ENCODE measurements around the gene SLC26A11. TPM values are rescaled to one million over a fixed set of nuclear protein-coding genes. Genes with fewer than 3 reads are reported as not detected.
"Not testable (repeated sequence)": the region's sequence is repeated elsewhere in the genome, so short reads cannot be mapped to it uniquely, and the experiment has no call there.

Gene SLC26A11
- polyA plus RNA-seq, 1 donor (not counting 4 experiments of a cell fraction or from before 2014, with no cell fraction given), result 2.2 TPM

GRCh38 chr17:80198144-80198661, 22.0 kb upstream of the SLC26A11 start:
- Histone ChIP-seq H3K36me3 (ENCODE audit: control insufficient read depth in 2 of 2, extremely low read depth in 1 of 2, insufficient read depth in 2 of 2, low read length in 2 of 2) (no peaks in the 10 kb centered on the region), H4K20me1 (ENCODE audit: control insufficient read depth, extremely low read depth, insufficient read depth, low read length) (no peaks in the 10 kb centered on the region), H2AFZ (ENCODE audit: control insufficient read depth, low read length) (no peak overlapping the region), H3K27ac (ENCODE audit: control insufficient read depth, insufficient read depth, low read length) (no peak overlapping the region), H3K4me2 (ENCODE audit: control insufficient read depth, extremely low read depth, insufficient read depth, low read depth, low read length) (no peak overlapping the region), H3K27me3 (ENCODE audit: control insufficient read depth, extremely low read depth, insufficient read depth, low read length) (no peaks in the 10 kb centered on the region), H3K9ac (ENCODE audit: control insufficient read depth, extremely low read depth, insufficient read depth, low read length) (no peak overlapping the region), H3K4me1 (ENCODE audit: control insufficient read depth, extremely low read depth, insufficient read depth, low read length) (no peaks in the 10 kb centered on the region), H3K79me2 (ENCODE audit: control insufficient read depth, insufficient read depth, low read length) (no peaks in the 10 kb centered on the region), H3K9me1 (ENCODE audit: control insufficient read depth, extremely low read depth, insufficient read depth, low read length) (no peaks in the 10 kb centered on the region), H3K4me3 (ENCODE audit: control insufficient read depth in 2 of 3, extremely low read depth in 1 of 3, insufficient read depth in 2 of 3, low read depth in 1 of 3, low read length in 3 of 3) (no peak overlapping the region), H3K9me3 (ENCODE audit: control insufficient read depth, low read depth, low read length) (no peaks in the 10 kb centered on the region)
- dilution Hi-C loops (cut with MboI; ENCODE audit: extremely low pct_ligation_motif_present, low sequenced_read_pairs), result no loop called here
- TF ChIP-seq EZH2 (IDR thresholded peaks at IDR 0.05; ENCODE audit: low read length) (no peak), CTCF (optimal IDR thresholded peaks at IDR 0.05 in 1 of 3, IDR thresholded peaks at IDR 0.05 in 1 of 3, conservative IDR thresholded peaks at IDR 0.05 in 1 of 3; ENCODE audit: extremely low read depth in 1 of 3, insufficient read depth in 2 of 3, low read length in 3 of 3) (no peak)
- FAIRE-seq, result no peak
- DNase-seq (ENCODE audit: low read depth, low spot score), result no peak

- H2AFZ ChIP-seq (ENCODE audit: control insufficient read depth, low read length); H3K9me1 ChIP-seq (ENCODE audit: control insufficient read depth, extremely low read depth, insufficient read depth, low read length); H3K27ac ChIP-seq (ENCODE audit: control insufficient read depth, insufficient read depth, low read length); FAIRE-seq; H3K9ac ChIP-seq (ENCODE audit: control insufficient read depth, extremely low read depth, insufficient read depth, low read length); H3K36me3 ChIP-seq (ENCODE audit: control insufficient read depth in 2 of 2, extremely low read depth in 1 of 2, insufficient read depth in 2 of 2, low read length in 2 of 2); H3K4me1 ChIP-seq (ENCODE audit: control insufficient read depth, extremely low read depth, insufficient read depth, low read length); H4K20me1 ChIP-seq (ENCODE audit: control insufficient read depth, extremely low read depth, insufficient read depth, low read length); dilution Hi-C loops (cut with MboI; ENCODE audit: extremely low pct_ligation_motif_present, low sequenced_read_pairs); H3K79me2 ChIP-seq (ENCODE audit: control insufficient read depth, insufficient read depth, low read length); H3K4me3 ChIP-seq (ENCODE audit: control insufficient read depth in 2 of 3, extremely low read depth in 1 of 3, insufficient read depth in 2 of 3, low read depth in 1 of 3, low read length in 3 of 3); DNase-seq (ENCODE audit: low read depth, low spot score); H3K9me3 ChIP-seq (ENCODE audit: control insufficient read depth, low read depth, low read length); H3K27me3 ChIP-seq (ENCODE audit: control insufficient read depth, extremely low read depth, insufficient read depth, low read length); H3K4me2 ChIP-seq (ENCODE audit: control insufficient read depth, extremely low read depth, insufficient read depth, low read depth, low read length): not testable (repeated sequence)
Measured at GRCh38 chr17:80199295-80199694, 20.9 kb upstream of the SLC26A11 start.

- no peak overlapping the region for H3K4me3 ChIP-seq (ENCODE audit: control insufficient read depth in 2 of 3, extremely low read depth in 1 of 3, insufficient read depth in 2 of 3, low read depth in 1 of 3, low read length in 3 of 3)
- dilution Hi-C loops (cut with MboI; ENCODE audit: extremely low pct_ligation_motif_present, low sequenced_read_pairs), result no loop called here
- H3K4me2 ChIP-seq (ENCODE audit: control insufficient read depth, extremely low read depth, insufficient read depth, low read depth, low read length), result no peak overlapping the region
- TF ChIP-seq EZH2 (IDR thresholded peaks at IDR 0.05; ENCODE audit: low read length), result no peak
- TF ChIP-seq CTCF (optimal IDR thresholded peaks at IDR 0.05 in 1 of 3, IDR thresholded peaks at IDR 0.05 in 1 of 3, conservative IDR thresholded peaks at IDR 0.05 in 1 of 3; ENCODE audit: extremely low read depth in 1 of 3, insufficient read depth in 2 of 3, low read length in 3 of 3), result no peak
- H2AFZ ChIP-seq (ENCODE audit: control insufficient read depth, low read length), result no peak overlapping the region
- H4K20me1 ChIP-seq (ENCODE audit: control insufficient read depth, extremely low read depth, insufficient read depth, low read length), result no peaks in the 10 kb centered on the region
- no peaks in the 10 kb centered on the region for H3K27me3 ChIP-seq (ENCODE audit: control insufficient read depth, extremely low read depth, insufficient read depth, low read length)
- H3K4me1 ChIP-seq (ENCODE audit: control insufficient read depth, extremely low read depth, insufficient read depth, low read length), result no peaks in the 10 kb centered on the region
- H3K27ac ChIP-seq (ENCODE audit: control insufficient read depth, insufficient read depth, low read length), result no peak overlapping the region
- DNase-seq (ENCODE audit: low read depth, low spot score), result no peak
- no peaks in the 10 kb centered on the region for H3K9me3 ChIP-seq (ENCODE audit: control insufficient read depth, low read depth, low read length)
- no peaks in the 10 kb centered on the region for H3K79me2 ChIP-seq (ENCODE audit: control insufficient read depth, insufficient read depth, low read length)
- H3K9me1 ChIP-seq (ENCODE audit: control insufficient read depth, extremely low read depth, insufficient read depth, low read length), result no peaks in the 10 kb centered on the region
- H3K9ac ChIP-seq (ENCODE audit: control insufficient read depth, extremely low read depth, insufficient read depth, low read length), result no peak overlapping the region
- no peaks in the 10 kb centered on the region for H3K36me3 ChIP-seq (ENCODE audit: control insufficient read depth in 2 of 2, extremely low read depth in 1 of 2, insufficient read depth in 2 of 2, low read length in 2 of 2)
- no peak for FAIRE-seq
Measured at GRCh38 chr17:80201446-80201845, 18.8 kb upstream of the SLC26A11 start.
